Measurements from ENCODE around the gene MRPL36.

MRPL36 gene

DNA sequence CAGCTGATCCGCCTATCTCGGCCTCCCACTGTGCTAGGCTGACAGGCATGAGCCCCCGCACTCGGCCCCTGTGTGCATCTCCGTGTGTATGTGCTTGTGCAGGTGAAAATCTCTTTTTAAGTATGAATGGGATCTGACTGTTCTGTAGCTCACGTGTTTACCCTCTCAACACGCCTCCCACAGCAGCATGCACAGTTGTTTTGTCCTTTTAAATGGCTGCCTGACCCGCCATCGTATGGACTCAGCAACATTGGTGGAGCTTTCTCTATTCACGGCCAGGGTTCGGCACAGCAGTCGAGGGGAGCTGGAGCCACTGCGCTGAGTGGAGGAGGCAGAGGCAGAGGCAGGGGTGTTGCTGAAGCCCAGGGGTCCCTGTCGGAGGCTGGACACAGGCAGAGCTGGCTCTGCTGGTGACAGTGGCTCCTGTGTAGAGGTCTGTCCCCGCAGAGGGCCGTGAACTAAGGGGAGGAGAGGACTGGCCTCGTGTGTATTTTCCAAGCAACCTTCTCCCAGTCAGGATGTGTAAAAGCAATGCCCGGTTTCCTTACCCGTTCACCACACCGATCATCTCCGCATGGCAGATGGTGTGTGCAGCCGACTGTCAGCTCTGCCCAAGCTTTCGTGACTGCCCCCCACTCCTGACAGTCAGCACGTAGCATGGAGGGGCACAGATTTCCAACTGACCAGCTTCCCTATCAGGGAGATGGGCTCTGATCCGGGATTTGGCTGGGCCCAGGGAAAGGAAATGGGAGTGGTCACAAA, 37.3 kb downstream of the MRPL36 start:
- TF ChIP-seq CTCF (IDR thresholded peaks at IDR 0.05; ENCODE audit: low read depth, low read length, missing control alignments) = no peak
- Histone ChIP-seq H3K27ac (no peak overlapping the region), H3K36me3 (replicated peaks) (no peaks in the 10 kb centered on the region), H3K27me3 (replicated peaks) (no peaks in the 10 kb centered on the region), H3K4me3 (ENCODE audit: low read depth, low read length) (no peak overlapping the region)
- in situ Hi-C loops (cut with HindIII; ENCODE audit: low pct_ligation_motif_present, low sequenced_read_pairs) = no loop called here
- no peak for DNase-seq

GRCh38 chr5:1761453-1761755, 38.2 kb downstream of the MRPL36 start:
- no peak overlapping the region for H3K27ac ChIP-seq
- no peak for DNase-seq
- no peaks in the 10 kb centered on the region for H3K27me3 ChIP-seq (replicated peaks)

DNA sequence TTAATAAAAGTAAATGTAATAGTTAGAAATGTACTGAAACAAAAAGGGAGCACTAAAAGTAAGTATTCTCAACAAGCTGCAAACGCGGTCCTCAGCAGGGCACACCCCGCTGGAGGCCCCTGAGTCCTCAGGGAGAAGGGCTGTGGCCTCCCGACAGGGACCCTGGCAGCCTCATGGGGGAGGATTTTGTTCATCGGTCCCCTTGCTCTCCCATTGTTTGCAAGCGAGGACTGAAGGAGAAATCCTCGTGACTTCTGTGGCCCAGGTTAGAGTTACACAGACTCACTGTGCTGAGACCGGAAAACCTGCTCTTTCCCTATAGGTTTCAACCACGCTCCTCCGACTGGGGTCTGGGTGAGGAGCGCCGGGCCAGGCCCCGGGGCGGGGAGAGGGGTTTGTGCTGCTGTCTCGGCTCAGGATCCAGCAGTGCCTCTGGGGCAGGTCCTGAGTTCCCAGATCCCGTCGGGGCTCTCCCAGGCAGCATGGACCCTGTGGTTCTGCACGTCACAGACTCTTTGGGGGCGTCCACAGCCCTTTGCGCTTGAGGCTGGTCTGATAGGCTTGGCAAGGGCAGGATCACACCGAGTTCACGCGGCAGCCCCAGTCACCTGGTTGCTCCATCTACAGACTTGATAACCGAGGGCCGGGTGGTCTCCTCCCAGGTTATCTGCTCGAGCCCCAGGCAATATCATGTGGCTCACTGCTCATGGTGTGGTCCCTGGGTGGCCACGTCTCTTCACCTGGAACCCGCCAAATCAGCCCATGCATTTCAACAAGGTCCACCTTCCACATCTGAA, 38.8 kb downstream of the MRPL36 start:
- Histone ChIP-seq H3K27me3 (replicated peaks) (no peaks in the 10 kb centered on the region), H3K27ac (no peak overlapping the region), H3K4me3 (ENCODE audit: low read depth, low read length) (no peak overlapping the region), H3K36me3 (replicated peaks) (no peaks in the 10 kb centered on the region)
- DNase-seq = no peak
- in situ Hi-C loops (cut with HindIII; ENCODE audit: low pct_ligation_motif_present, low sequenced_read_pairs) = no loop called here
- no peak for TF ChIP-seq CTCF (IDR thresholded peaks at IDR 0.05; ENCODE audit: low read depth, low read length, missing control alignments)

More at GRCh38 chr5:1761453-1761755, 38.2 kb downstream of the MRPL36 start:
- no peak for TF ChIP-seq CTCF (IDR thresholded peaks at IDR 0.05; ENCODE audit: low read depth, low read length, missing control alignments)
- in situ Hi-C loops (cut with HindIII; ENCODE audit: low pct_ligation_motif_present, low sequenced_read_pairs) = no loop called here
- no peaks in the 10 kb centered on the region for H3K36me3 ChIP-seq (replicated peaks)
- no peak overlapping the region for H3K4me3 ChIP-seq (ENCODE audit: low read depth, low read length)

DNA sequence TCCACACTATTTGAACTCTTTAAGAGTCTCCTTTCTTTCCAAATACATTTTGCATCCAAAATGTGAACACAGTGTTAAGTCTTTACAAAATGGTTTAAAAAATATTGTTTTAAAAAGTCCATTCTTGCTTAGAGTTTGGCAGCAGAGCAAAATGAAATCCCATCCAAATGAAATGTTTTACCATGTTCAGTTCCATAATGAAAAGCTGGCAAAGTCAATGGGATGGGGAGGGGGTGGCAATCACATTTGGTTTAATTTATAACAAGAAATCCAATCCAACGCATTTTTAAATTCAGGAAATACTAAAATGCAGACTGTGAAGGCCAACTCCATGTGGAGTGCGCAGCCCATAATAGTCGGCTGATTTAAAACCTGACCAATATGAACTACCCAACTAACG, 39.4 kb downstream of the MRPL36 start:
- Histone ChIP-seq H3K4me3 (ENCODE audit: low read depth, low read length) (no peak overlapping the region), H3K36me3 (replicated peaks) (no peaks in the 10 kb centered on the region), H3K27ac (no peak overlapping the region), H3K27me3 (replicated peaks) (no peaks in the 10 kb centered on the region)
- no peak for DNase-seq
- in situ Hi-C loops (cut with HindIII; ENCODE audit: low pct_ligation_motif_present, low sequenced_read_pairs) = no loop called here
- TF ChIP-seq CTCF (IDR thresholded peaks at IDR 0.05; ENCODE audit: low read depth, low read length, missing control alignments) = no peak

- in situ Hi-C loops (cut with HindIII; ENCODE audit: low pct_ligation_motif_present, low sequenced_read_pairs) = no loop called here
- no peaks in the 10 kb centered on the region for H3K36me3 ChIP-seq (replicated peaks)
- no peak for DNase-seq
- H3K27me3 ChIP-seq (replicated peaks) = no peaks in the 10 kb centered on the region
- no peak overlapping the region for H3K4me3 ChIP-seq (ENCODE audit: low read depth, low read length)
- H3K27ac ChIP-seq = no peak overlapping the region
- TF ChIP-seq CTCF (IDR thresholded peaks at IDR 0.05; ENCODE audit: low read depth, low read length, missing control alignments) = no peak
Observed at GRCh38 chr5:1759378-1759970, 40.2 kb downstream of the MRPL36 start.
